GM23338 (cell line): ENCODE data around the gene SNX3. TPM values are rescaled to one million over a fixed set of nuclear protein-coding genes. Genes with fewer than 3 reads are reported as not detected.

Source experiments
- ATAC-seq: fragments of 200-7000 bp; cut with Tn5 transposase; 3 replicates; pipeline ENCODE4 v1.9.1; 2020
- DNase-seq: peaks from one replicate; pipeline ENCODE4 v3.0.0-alpha.2; 2015; ENCODE audit warnings: low spot score
- H2AFZ ChIP-seq: fragments of 200-600 bp; sonication (generic); 2 replicates; pipeline ENCODE4 v1.8.0; 2016; ENCODE audit warnings: antibody characterized with exemption, mild to moderate bottlenecking, moderate library complexity
- H3F3A ChIP-seq: fragments of 200-600 bp; sonication (generic); replicated peaks from 2 replicates; pipeline ENCODE4 v1.8.0; 2017; ENCODE audit warnings: antibody characterized with exemption, mixed run types, low read depth
- H3K27ac ChIP-seq: fragments of 200-600 bp; sonication (generic); 2 replicates; pipeline ENCODE4 v1.6.1; 2016; ENCODE audit warnings: low read depth
- H3K27me3 ChIP-seq: fragments of 200-600 bp; sonication (generic); 2 replicates; pipeline ENCODE4 v1.8.0; 2016; ENCODE audit warnings: mild to moderate bottlenecking, mixed run types, moderate library complexity; ENCODE audit not compliant: insufficient read depth
- H3K36me3 ChIP-seq: fragments of 200-600 bp; sonication (generic); 2 replicates; pipeline ENCODE4 v1.8.0; 2016; ENCODE audit warnings: mild to moderate bottlenecking; ENCODE audit not compliant: insufficient read depth
- H3K4me1 ChIP-seq: fragments of 200-600 bp; sonication (generic); 2 replicates; pipeline ENCODE4 v1.8.0; 2016; ENCODE audit warnings: mild to moderate bottlenecking, moderate library complexity; ENCODE audit not compliant: insufficient read depth
- H3K4me2 ChIP-seq: fragments of 200-600 bp; sonication (generic); 2 replicates; pipeline ENCODE4 v1.7.1; 2017; ENCODE audit warnings: mixed run types
- H3K4me3 ChIP-seq: fragments of 200-600 bp; sonication (generic); 2 replicates; pipeline ENCODE4 v1.6.1; 2016; ENCODE audit warnings: mixed run types
- H3K79me2 ChIP-seq: fragments of 200-600 bp; sonication (generic); replicated peaks from 2 replicates; pipeline ENCODE4 v1.8.0; 2017; ENCODE audit warnings: mild to moderate bottlenecking; ENCODE audit not compliant: insufficient read depth
- H3K9me2 ChIP-seq: fragments of 200-600 bp; sonication (generic); 2 replicates; pipeline ENCODE4 v1.8.0; 2017; ENCODE audit not compliant: insufficient read depth
- H4K20me1 ChIP-seq: fragments of 200-600 bp; sonication (generic); replicated peaks from 2 replicates; pipeline ENCODE4 v1.8.0; 2017; ENCODE audit warnings: mild to moderate bottlenecking; ENCODE audit not compliant: insufficient read depth
- H3K27ac Mint-ChIP-seq: 2 replicates; pipeline ENCODE4 v1.8.0; 2020; ENCODE audit warnings: inconsistent platforms, mild to moderate bottlenecking, moderate library complexity, mixed read lengths
- H3K27me3 Mint-ChIP-seq: 3 replicates; pipeline ENCODE4 v1.8.0; 2022; ENCODE audit warnings: low read depth, mild to moderate bottlenecking, moderate library complexity, mixed read lengths, inconsistent platforms; ENCODE audit not compliant: insufficient read depth, poor library complexity
- H3K36me3 Mint-ChIP-seq: 3 replicates; pipeline ENCODE4 v1.8.0; 2021; ENCODE audit warnings: low read depth, mild to moderate bottlenecking, inconsistent platforms, moderate library complexity, mixed read lengths
- H3K4me1 Mint-ChIP-seq: 3 replicates; pipeline ENCODE4 v1.8.0; 2020; ENCODE audit warnings: mild to moderate bottlenecking, inconsistent platforms, mixed read lengths
- H3K4me3 Mint-ChIP-seq: 3 replicates; pipeline ENCODE4 v1.8.0; 2021; ENCODE audit warnings: moderate library complexity, mild to moderate bottlenecking, inconsistent platforms, mixed read lengths
- H3K9me3 Mint-ChIP-seq: 3 replicates; pipeline ENCODE4 v1.8.0; 2020; ENCODE audit warnings: moderate library complexity, mild to moderate bottlenecking, inconsistent platforms, mixed read lengths
- CREB1 ChIP-seq: fragments of 250-450 bp; sonication (Bioruptor Pico); IDR thresholded peaks from 2 replicates; pipeline ENCODE4 v1.5.0; 2020; ENCODE audit warnings: low read depth, mild to moderate bottlenecking, moderate library complexity
- CTCF ChIP-seq, 2 experiments: fragments of 200-600 bp in 1 of 2; sonication (generic) in 1 of 2; conservative IDR thresholded peaks; 2 replicates each; pipeline versions ENCODE4 v1.5.1 to v1.6.1; 2016 to 2017; ENCODE audit warnings: antibody characterized with exemption in 2 of 2, low read depth in 2 of 2, mild to moderate bottlenecking in 2 of 2, moderate library complexity in 1 of 2
- ETS1 ChIP-seq: IDR thresholded peaks from 2 replicates; pipeline ENCODE4 v1.6.1; 2016; ENCODE audit warnings: antibody characterized with exemption
- EZH2 ChIP-seq: fragments of 200-600 bp; sonication (generic); IDR thresholded peaks from one replicate; pipeline ENCODE4 v1.8.0; 2017; ENCODE audit warnings: antibody characterized with exemption, mild to moderate bottlenecking, low read depth; ENCODE audit not compliant: unreplicated experiment
- EZH2phosphoT487 ChIP-seq: fragments of 200-600 bp; sonication (generic); IDR thresholded peaks from one replicate; pipeline ENCODE4 v1.8.1; 2018; ENCODE audit warnings: antibody characterized with exemption; ENCODE audit not compliant: unreplicated experiment
- JUNB ChIP-seq: IDR thresholded peaks from one replicate; pipeline ENCODE4 v1.6.1; 2016; ENCODE audit warnings: antibody characterized with exemption; ENCODE audit not compliant: unreplicated experiment
- NANOG ChIP-seq: IDR thresholded peaks from 2 replicates; pipeline ENCODE4 v1.6.1; 2016; ENCODE audit warnings: antibody characterized with exemption, borderline replicate concordance
- POLR2AphosphoS5 ChIP-seq: IDR thresholded peaks from 2 replicates; pipeline ENCODE4 v1.6.1; 2016; ENCODE audit warnings: antibody characterized with exemption, low read depth
- REST ChIP-seq: IDR thresholded peaks from one replicate; pipeline ENCODE4 v1.6.1; 2018; ENCODE audit warnings: antibody characterized with exemption; ENCODE audit not compliant: unreplicated experiment
- STAT1 ChIP-seq: IDR thresholded peaks from one replicate; pipeline ENCODE4 v1.6.1; 2016; ENCODE audit warnings: antibody characterized with exemption; ENCODE audit not compliant: unreplicated experiment
- ZNF114 ChIP-seq: fragments of 250-450 bp; sonication (Bioruptor Pico); IDR thresholded peaks from 2 replicates; pipeline ENCODE4 v1.5.0; 2020; ENCODE audit warnings: mild to moderate bottlenecking, moderate library complexity
- ZNF331 ChIP-seq: fragments of 250-450 bp; sonication (Bioruptor Pico); IDR thresholded peaks from 2 replicates; pipeline ENCODE4 v1.5.0; 2020; ENCODE audit warnings: low read depth, mild to moderate bottlenecking, moderate library complexity
- ZNF462 ChIP-seq: fragments of 250-450 bp; sonication (Bioruptor Pico); IDR thresholded peaks from 2 replicates; pipeline ENCODE4 v1.5.0; 2020; ENCODE audit warnings: mild to moderate bottlenecking, moderate library complexity
- polyA plus RNA-seq: library from polyadenylated mRNA; unstranded; fragments of >200 nt; fragmentation: Nextera tagmentation; extraction: Ambion mirVana; gene quantifications from 2 replicates; pipeline ENCODE4 v1.2.1, GENCODE V29; 2016
- total RNA-seq: library from RNA; depleted of rRNA; stranded (reverse); fragments of >200 nt; shearing (Covaris generic); gene quantifications from 2 replicates; pipeline ENCODE4 v1.2.3, GENCODE V29; 2014

Gene SNX3
- total and polyA plus RNA-seq, 2 experiments from 2014 or later = 87.2 to 123 TPM

GRCh38 chr6:108288742-108289141 is 27.9 kb upstream of the SNX3 start:
- no peaks in the 10 kb centered on the region for H3K9me3 Mint-ChIP-seq
- DNase-seq (no peak), ATAC-seq (no peak)
- no peaks in the 10 kb centered on the region for H3K4me1 Mint-ChIP-seq
- Histone ChIP-seq H3K9me2 (no peaks in the 10 kb centered on the region), H3K79me2 (no peaks in the 10 kb centered on the region), H3K4me2 (no peak overlapping the region), H2AFZ (no peak overlapping the region), H3K4me3 (no peak overlapping the region), H3K27me3 (no peaks in the 10 kb centered on the region), H3K36me3 (no peaks in the 10 kb centered on the region), H4K20me1 (no peaks in the 10 kb centered on the region), H3F3A (no peaks in the 10 kb centered on the region), H3K27ac (no peak overlapping the region), H3K4me1 (no peaks in the 10 kb centered on the region)
- peaks cover 3% of the 10 kb centered on the region for H3K27me3 Mint-ChIP-seq
- H3K27ac Mint-ChIP-seq = no peak overlapping the region
- no peaks in the 10 kb centered on the region for H3K36me3 Mint-ChIP-seq
- TF ChIP-seq CTCF (conservative IDR thresholded peaks at IDR 0.05; ENCODE audit: low read depth in 2 of 2) (no peak), CREB1 (CRISPR knock-in tag) (no peak), EZH2 (no peak), POLR2AphosphoS5 (no peak), EZH2phosphoT487 (no peak), NANOG (no peak), ZNF462 (CRISPR knock-in tag) (no peak), REST (no peak), JUNB (no peak), ZNF331 (no peak), STAT1 (no peak), ZNF114 (CRISPR knock-in tag) (no peak), ETS1 (no peak)
- H3K4me3 Mint-ChIP-seq = no peak overlapping the region
